Sigmoid colon (tissue), 7 donors: ENCODE measurements around the gene HES5. TPM values are rescaled to one million over a fixed set of nuclear protein-coding genes. Genes with fewer than 3 reads are reported as not detected.

ENCODE experiments used
- DNase-seq: peaks from one replicate; pipeline ENCODE4 v3.0.0-alpha.2; 2019
- H3K27ac ChIP-seq, 4 donors: fragments of 200-600 bp; sonication (generic); one replicate each; pipeline ENCODE4 v1.5.1; 2016 to 2019; ENCODE audit warnings: mild to moderate bottlenecking in 1 of 4
- H3K27me3 ChIP-seq, 3 donors: fragments of 200-600 bp; sonication (generic); one replicate each; pipeline ENCODE4 v1.5.1; 2019; ENCODE audit warnings: mild to moderate bottlenecking in 1 of 3
- H3K36me3 ChIP-seq, 4 donors: fragments of 200-600 bp; sonication (generic); one replicate each; pipeline ENCODE4 v1.5.1; 2016 to 2019
- H3K4me1 ChIP-seq, 4 donors: fragments of 200-600 bp; sonication (generic); one replicate each; pipeline ENCODE4 v1.5.1; 2017 to 2019
- H3K4me3 ChIP-seq, 4 donors: fragments of 200-600 bp; sonication (generic); one replicate each; pipeline ENCODE4 v1.5.1; 2017 to 2019; ENCODE audit warnings: mild to moderate bottlenecking in 2 of 4, moderate library complexity in 1 of 4
- H3K9me3 ChIP-seq, 4 donors: fragments of 200-600 bp in 3 of 4; sonication (generic) in 3 of 4; one replicate each; pipeline versions ENCODE4 v1.5.1 to v1.6.1; 2013 to 2019
- EP300 ChIP-seq, 4 donors: sonication (generic); formaldehyde crosslinking; IDR thresholded peaks; one replicate each; pipeline ENCODE4 v1.6.1; 2017; ENCODE audit warnings: antibody characterized with exemption in 4 of 4
- POLR2A ChIP-seq, 2 donors: fragments of 450-650 bp; IDR thresholded peaks; one replicate each; pipeline ENCODE4 v1.6.1; 2016; ENCODE audit warnings: antibody characterized with exemption in 2 of 2, mild to moderate bottlenecking in 2 of 2, moderate library complexity in 2 of 2
- POLR2AphosphoS5 ChIP-seq, 4 donors: sonication (generic); formaldehyde crosslinking; IDR thresholded peaks; one replicate each; pipeline ENCODE4 v1.6.1; 2017; ENCODE audit warnings: antibody characterized with exemption in 4 of 4
- WGBS, 2 donors: extraction: QIAGEN DNeasy Blood & Tissue Kit; methylation state at CpG; one replicate each; pipeline ENCODE4 v1.1.7; 2013; 5-methylcytosine and 5-hydroxymethylcytosine counted together
- intact Hi-C: fragments of 100-400 bp; cut with DNase I; formaldehyde crosslinking; loops from one replicate; pipeline ENCODE4 v1.15.1; 2023
- polyA plus RNA-seq, 3 donors: library from polyadenylated mRNA; stranded (reverse); fragments of 200-250 nt; gene quantifications; one replicate each; pipeline ENCODE4 v1.2.3, GENCODE V29; 2013
- total RNA-seq, 4 donors: library from RNA; depleted of rRNA; stranded (reverse); fragments of >200 nt; gene quantifications; one replicate each; pipeline ENCODE4 v1.1.0, GENCODE V29; 2016
- TF ChIP-seq, protein P1 (sequence below), 4 experiments: fragments of 450-650 bp in 3 of 4; fragments of 200-600 bp in 1 of 4; IDR thresholded peaks; one replicate each; pipeline ENCODE4 v1.5.1; 2016 to 2019; ENCODE audit warnings: antibody characterized with exemption in 4 of 4, mild to moderate bottlenecking in 3 of 4, moderate library complexity in 2 of 4
- donor health status: healthy with polysubstance abuse.
- donor health status: Bipolar disorder and iron deficiency.
- donor health status: healthy.

HES5 gene
- total and polyA plus RNA-seq, 7 donors = 0.36 to 1.2 (median 0.61) TPM; not detected in 4

DNA sequence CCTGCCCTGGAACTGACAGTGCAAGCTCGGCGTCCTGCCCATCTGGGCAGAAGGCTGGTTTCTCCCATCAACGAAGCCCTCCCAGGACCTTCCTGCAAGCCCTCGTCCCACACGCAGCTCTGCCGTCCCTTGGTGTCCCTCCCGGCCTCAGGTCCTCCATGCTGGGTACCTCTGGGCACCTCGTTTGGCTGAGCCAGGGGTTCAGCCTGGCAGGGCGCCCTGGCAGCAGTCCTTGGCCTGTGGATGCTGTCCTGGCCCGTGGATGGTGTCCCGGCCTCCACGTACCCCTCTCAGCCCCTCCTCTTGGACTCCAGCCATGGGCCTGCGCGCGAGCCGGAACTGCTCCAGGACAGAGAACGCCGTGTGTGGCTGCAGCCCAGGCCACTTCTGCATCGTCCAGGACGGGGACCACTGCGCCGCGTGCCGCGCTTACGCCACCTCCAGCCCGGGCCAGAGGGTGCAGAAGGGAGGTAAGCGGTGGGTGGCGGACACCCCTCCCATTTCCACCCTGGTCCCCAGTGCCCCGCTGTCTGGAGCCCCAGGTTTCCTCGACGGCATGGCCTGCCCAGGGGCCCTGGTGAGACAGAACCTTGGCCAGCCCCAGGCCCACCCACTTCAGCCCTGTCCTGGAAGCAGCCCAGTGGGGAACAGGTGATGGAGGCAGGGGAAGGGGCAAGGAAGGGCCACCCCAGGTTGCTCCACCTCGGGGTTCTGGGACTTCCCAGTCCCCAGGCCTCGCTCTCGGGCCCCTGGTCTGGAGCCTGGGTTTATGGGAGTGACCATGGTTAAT is 29.6 kb upstream of the HES5 start:
- Histone ChIP-seq H3K27me3 (no peaks in the 10 kb centered on the region), H3K36me3 (peaks cover 5 to 58% (median 12%) of the 10 kb centered on the region in 4 donors), H3K4me3 (no peak overlapping the region), H3K4me1 (peaks cover 0 to 35% (median 34%) of the 10 kb centered on the region in 4 donors), H3K9me3 (no peaks in the 10 kb centered on the region), H3K27ac (no peak overlapping the region)
- 84 to 87% methylated on average over 35 of the region's 35 CpGs for WGBS, 2 donors
- TF ChIP-seq EP300 (IDR thresholded peaks at IDR 0.05) = no peak
- no peak for TF ChIP-seq POLR2A (IDR thresholded peaks at IDR 0.05)
- no peak for TF ChIP-seq POLR2AphosphoS5 (IDR thresholded peaks at IDR 0.05)
- TF ChIP-seq, protein P1, sequence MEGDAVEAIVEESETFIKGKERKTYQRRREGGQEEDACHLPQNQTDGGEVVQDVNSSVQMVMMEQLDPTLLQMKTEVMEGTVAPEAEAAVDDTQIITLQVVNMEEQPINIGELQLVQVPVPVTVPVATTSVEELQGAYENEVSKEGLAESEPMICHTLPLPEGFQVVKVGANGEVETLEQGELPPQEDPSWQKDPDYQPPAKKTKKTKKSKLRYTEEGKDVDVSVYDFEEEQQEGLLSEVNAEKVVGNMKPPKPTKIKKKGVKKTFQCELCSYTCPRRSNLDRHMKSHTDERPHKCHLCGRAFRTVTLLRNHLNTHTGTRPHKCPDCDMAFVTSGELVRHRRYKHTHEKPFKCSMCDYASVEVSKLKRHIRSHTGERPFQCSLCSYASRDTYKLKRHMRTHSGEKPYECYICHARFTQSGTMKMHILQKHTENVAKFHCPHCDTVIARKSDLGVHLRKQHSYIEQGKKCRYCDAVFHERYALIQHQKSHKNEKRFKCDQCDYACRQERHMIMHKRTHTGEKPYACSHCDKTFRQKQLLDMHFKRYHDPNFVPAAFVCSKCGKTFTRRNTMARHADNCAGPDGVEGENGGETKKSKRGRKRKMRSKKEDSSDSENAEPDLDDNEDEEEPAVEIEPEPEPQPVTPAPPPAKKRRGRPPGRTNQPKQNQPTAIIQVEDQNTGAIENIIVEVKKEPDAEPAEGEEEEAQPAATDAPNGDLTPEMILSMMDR (IDR thresholded peaks at IDR 0.05) = no peak
- DNase-seq = no peak
- intact Hi-C loops = loop anchor here (10.0 kb wide), 1 partner anchor 85 kb away; no protein-coding TSS in a partner anchor

DNA sequence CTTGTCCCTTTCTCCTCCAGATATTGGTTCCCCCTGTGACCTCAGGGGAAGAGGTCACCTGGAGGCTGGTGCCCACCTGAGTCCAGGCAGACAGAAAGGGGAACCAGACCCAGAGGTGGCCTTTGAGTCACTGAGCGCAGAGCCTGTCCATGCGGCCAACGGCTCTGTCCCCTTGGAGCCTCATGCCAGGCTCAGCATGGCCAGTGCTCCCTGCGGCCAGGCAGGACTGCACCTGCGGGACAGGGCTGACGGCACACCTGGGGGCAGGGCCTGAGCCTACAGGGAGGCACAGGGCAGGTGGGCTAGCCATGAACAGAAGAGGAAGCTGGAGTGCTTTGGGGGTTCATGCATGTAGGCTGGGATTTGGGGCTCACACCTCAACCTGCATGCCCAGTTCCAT is 28.8 kb upstream of the HES5 start:
- WGBS, 2 donors = 94% methylated on average over 6 of the region's 6 CpGs
- no peak for DNase-seq
- Histone ChIP-seq H3K27ac (no peak overlapping the region), H3K27me3 (no peaks in the 10 kb centered on the region), H3K4me1 (peaks cover 0 to 35% (median 34%) of the 10 kb centered on the region in 4 donors), H3K36me3 (peaks cover 5 to 58% (median 12%) of the 10 kb centered on the region in 4 donors), H3K9me3 (no peaks in the 10 kb centered on the region), H3K4me3 (no peak overlapping the region)
- TF ChIP-seq POLR2AphosphoS5 (IDR thresholded peaks at IDR 0.05) = no peak
- no peak for TF ChIP-seq POLR2A (IDR thresholded peaks at IDR 0.05)
- TF ChIP-seq, protein P1 (IDR thresholded peaks at IDR 0.05) = no peak
- TF ChIP-seq EP300 (IDR thresholded peaks at IDR 0.05) = no peak
- intact Hi-C loops = loop anchor here (10.0 kb wide), 1 partner anchor 86 kb away; no protein-coding TSS in a partner anchor

GRCh38 chr1:2558420-2558819 is 28.4 kb upstream of the HES5 start:
- TF ChIP-seq EP300 (IDR thresholded peaks at IDR 0.05) (no peak), POLR2AphosphoS5 (IDR thresholded peaks at IDR 0.05) (no peak), POLR2A (IDR thresholded peaks at IDR 0.05) (no peak)
- TF ChIP-seq, protein P1 (IDR thresholded peaks at IDR 0.05) = no peak
- no peaks in the 10 kb centered on the region for H3K27me3 ChIP-seq
- no peaks in the 10 kb centered on the region for H3K9me3 ChIP-seq
- no peak overlapping the region for H3K4me3 ChIP-seq
- no peak for DNase-seq
- H3K36me3 ChIP-seq = peaks cover 5 to 58% (median 12%) of the 10 kb centered on the region in 4 donors
- peaks cover 0 to 35% (median 34%) of the 10 kb centered on the region in 4 donors for H3K4me1 ChIP-seq
- intact Hi-C loops = loop anchor here (10.0 kb wide), 1 partner anchor 86 kb away; no protein-coding TSS in a partner anchor
- WGBS, 2 donors = 94 to 95% methylated on average over 12 of the region's 12 CpGs
- no peak overlapping the region for H3K27ac ChIP-seq

GRCh38 chr1:2557482-2558400 is 27.7 kb upstream of the HES5 start:
- peaks cover 5 to 51% (median 12%) of the 10 kb centered on the region in 4 donors for H3K36me3 ChIP-seq
- no peaks in the 10 kb centered on the region for H3K27me3 ChIP-seq
- no peaks in the 10 kb centered on the region for H3K9me3 ChIP-seq
- peak overlapping the region; percentile 83 to 91 (median 89) for H3K27ac ChIP-seq
- no peak for DNase-seq
- WGBS, 2 donors = 50 to 81% methylated on average over 30 of the region's 30 CpGs
- intact Hi-C loops = loop anchor here (2.0 to 10.0 kb wide), 2 partner anchors 27 to 87 kb away; no protein-coding TSS in a partner anchor
- peak overlapping the region; percentile 57 to 68 (median 64) for H3K4me3 ChIP-seq
- peaks cover 0 to 35% (median 34%) of the 10 kb centered on the region in 4 donors for H3K4me1 ChIP-seq
- TF ChIP-seq, protein P1 (IDR thresholded peaks at IDR 0.05) = no peak
- TF ChIP-seq EP300 (IDR thresholded peaks at IDR 0.05) (no peak), POLR2AphosphoS5 (IDR thresholded peaks at IDR 0.05) (no peak), POLR2A (IDR thresholded peaks at IDR 0.05) (no peak)
